ENCODE results near the gene PRR15L.

DNA sequence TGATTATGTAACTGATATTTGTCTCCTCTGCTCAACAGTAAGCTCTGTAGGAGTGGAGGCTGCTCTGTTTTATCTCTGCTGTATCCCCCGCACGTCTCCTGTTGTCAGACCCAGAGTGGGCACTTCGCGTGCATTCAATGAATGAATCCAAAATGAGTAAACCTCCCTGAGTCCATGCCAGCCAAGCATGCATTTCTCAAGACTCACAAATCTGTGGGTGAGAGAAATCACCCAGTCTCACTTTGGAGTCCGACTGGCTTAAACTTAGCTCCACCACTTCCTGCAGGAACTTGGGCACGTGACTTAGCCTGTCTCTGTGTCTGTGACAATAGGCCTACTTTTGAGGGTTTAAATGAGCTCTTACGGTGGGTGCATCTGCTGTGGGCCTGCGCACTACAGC, 12.6 kb downstream of the PRR15L start:
- TF ChIP-seq, protein P1, sequence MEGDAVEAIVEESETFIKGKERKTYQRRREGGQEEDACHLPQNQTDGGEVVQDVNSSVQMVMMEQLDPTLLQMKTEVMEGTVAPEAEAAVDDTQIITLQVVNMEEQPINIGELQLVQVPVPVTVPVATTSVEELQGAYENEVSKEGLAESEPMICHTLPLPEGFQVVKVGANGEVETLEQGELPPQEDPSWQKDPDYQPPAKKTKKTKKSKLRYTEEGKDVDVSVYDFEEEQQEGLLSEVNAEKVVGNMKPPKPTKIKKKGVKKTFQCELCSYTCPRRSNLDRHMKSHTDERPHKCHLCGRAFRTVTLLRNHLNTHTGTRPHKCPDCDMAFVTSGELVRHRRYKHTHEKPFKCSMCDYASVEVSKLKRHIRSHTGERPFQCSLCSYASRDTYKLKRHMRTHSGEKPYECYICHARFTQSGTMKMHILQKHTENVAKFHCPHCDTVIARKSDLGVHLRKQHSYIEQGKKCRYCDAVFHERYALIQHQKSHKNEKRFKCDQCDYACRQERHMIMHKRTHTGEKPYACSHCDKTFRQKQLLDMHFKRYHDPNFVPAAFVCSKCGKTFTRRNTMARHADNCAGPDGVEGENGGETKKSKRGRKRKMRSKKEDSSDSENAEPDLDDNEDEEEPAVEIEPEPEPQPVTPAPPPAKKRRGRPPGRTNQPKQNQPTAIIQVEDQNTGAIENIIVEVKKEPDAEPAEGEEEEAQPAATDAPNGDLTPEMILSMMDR (IDR thresholded peaks at IDR 0.05 in 4 of 5, conservative IDR thresholded peaks at IDR 0.05 in 1 of 5), result no peak
- TF ChIP-seq POLR2A (IDR thresholded peaks at IDR 0.05), result no peak
